ENCODE results near the gene RNF32.

Gene RNF32

DNA sequence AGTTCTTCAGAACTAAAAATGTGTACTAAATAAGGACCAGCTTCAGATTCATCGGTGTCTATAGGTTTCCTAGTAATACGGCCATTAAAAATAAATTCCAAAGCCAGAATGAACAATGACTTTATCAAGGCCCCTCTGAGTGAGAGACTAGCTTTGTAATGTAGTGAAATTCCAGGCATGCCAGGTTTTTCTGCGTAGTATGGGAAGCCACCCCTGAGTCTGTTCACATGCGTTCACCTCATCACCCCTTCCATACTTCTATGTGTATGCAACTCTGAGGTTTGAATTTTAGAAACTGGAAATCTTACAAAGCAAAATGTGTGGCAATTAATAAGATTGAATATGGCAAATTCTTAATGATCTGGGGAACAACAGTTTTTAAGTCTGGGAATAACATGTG, 24.5 kb downstream of the RNF32 start:
- H3K4me3 ChIP-seq (ENCODE audit: control insufficient read depth, low read depth, low read length) = no peak overlapping the region
- no peak for DNase-seq (ENCODE audit: low read depth)
- TF ChIP-seq CTCF (IDR thresholded peaks at IDR 0.05; ENCODE audit: control insufficient read depth, insufficient read depth, low read depth, low read length, missing control alignments) = no peak

DNA sequence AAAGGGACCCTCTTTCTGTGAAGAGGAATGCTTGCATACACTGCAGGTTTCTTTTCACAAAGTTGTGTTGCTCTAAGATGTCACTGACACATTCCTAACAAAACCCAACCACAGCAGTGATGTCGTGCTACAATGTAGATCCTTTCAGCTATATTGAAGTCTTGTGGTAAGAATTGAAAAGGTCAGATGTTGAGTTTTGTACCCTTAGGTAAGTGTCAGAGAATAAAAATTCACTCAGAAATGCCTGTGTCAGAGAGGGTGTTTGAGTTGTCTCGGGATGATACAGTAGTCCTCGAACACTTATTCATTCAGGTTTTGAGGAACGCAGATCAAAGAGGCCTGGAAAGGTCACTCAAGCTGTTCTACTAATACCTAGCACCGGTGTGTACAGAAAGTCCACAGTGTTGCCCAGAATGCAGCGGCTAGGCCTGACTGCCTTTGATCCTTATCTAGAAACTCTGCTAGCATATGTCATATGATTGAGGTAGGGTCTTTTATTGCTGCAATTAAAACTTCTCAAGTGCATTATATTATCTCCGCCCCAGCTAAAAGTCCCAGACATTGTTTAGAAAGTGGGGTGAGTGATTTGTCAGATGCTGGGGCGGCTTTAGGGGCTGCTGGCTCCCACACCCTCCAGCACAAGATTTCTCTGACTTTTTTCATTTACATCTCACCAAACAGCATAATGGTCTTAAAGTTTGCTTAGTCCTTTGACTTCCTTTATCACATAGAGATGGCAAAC, 26.0 kb downstream of the RNF32 start:
- no peak for TF ChIP-seq CTCF (IDR thresholded peaks at IDR 0.05; ENCODE audit: control insufficient read depth, insufficient read depth, low read depth, low read length, missing control alignments)

GRCh38 chr7:156667110-156667426, 26.5 kb downstream of the RNF32 start:
- no peak for TF ChIP-seq CTCF (IDR thresholded peaks at IDR 0.05; ENCODE audit: control insufficient read depth, insufficient read depth, low read depth, low read length, missing control alignments)
- no peak overlapping the region for H3K4me3 ChIP-seq (ENCODE audit: control insufficient read depth, low read depth, low read length)
- DNase-seq (ENCODE audit: low read depth) = no peak

More for the DNA sequence above, 26.0 kb downstream of the RNF32 start:
- H3K4me3 ChIP-seq (ENCODE audit: control insufficient read depth, low read depth, low read length) = no peak overlapping the region
- no peak for DNase-seq (ENCODE audit: low read depth)

- no peak for DNase-seq (ENCODE audit: low read depth)
- no peak overlapping the region for H3K4me3 ChIP-seq (ENCODE audit: control insufficient read depth, low read depth, low read length)
- no peak for TF ChIP-seq CTCF (IDR thresholded peaks at IDR 0.05; ENCODE audit: control insufficient read depth, insufficient read depth, low read depth, low read length, missing control alignments)
Observed at GRCh38 chr7:156668130-156668741, 27.7 kb downstream of the RNF32 start.

GRCh38 chr7:156669035-156669828, 28.7 kb downstream of the RNF32 start:
- no peak overlapping the region for H3K4me3 ChIP-seq (ENCODE audit: control insufficient read depth, low read depth, low read length)
- DNase-seq (ENCODE audit: low read depth) = no peak
- no peak for TF ChIP-seq CTCF (IDR thresholded peaks at IDR 0.05; ENCODE audit: control insufficient read depth, insufficient read depth, low read depth, low read length, missing control alignments)

- no peak for TF ChIP-seq CTCF (IDR thresholded peaks at IDR 0.05; ENCODE audit: control insufficient read depth, insufficient read depth, low read depth, low read length, missing control alignments)
- no peak for DNase-seq (ENCODE audit: low read depth)
- no peak overlapping the region for H3K4me3 ChIP-seq (ENCODE audit: control insufficient read depth, low read depth, low read length)
Observed at GRCh38 chr7:156673454-156673853, 32.9 kb downstream of the RNF32 start.

Data from AG09309 (cell line).